Endothelial cell (in vitro differentiated cells): ENCODE measurements around the gene MAP6. TPM values are rescaled to one million over a fixed set of nuclear protein-coding genes. Genes with fewer than 3 reads are reported as not detected.

Experiments
- DNase-seq: peaks from one replicate; pipeline ENCODE4 v3.0.0; 2021; ENCODE audit warnings: low spot score
- H3K27ac Mint-ChIP-seq: one replicate; pipeline ENCODE4 v1.8.0; 2021; ENCODE audit warnings: mixed read lengths, inconsistent platforms; ENCODE audit not compliant: unreplicated experiment
- H3K27me3 Mint-ChIP-seq: one replicate; pipeline ENCODE4 v1.8.0; 2021; ENCODE audit warnings: mild to moderate bottlenecking, moderate library complexity, mixed read lengths, inconsistent platforms; ENCODE audit not compliant: unreplicated experiment
- H3K36me3 Mint-ChIP-seq: one replicate; pipeline ENCODE4 v1.8.0; 2021; ENCODE audit warnings: mild to moderate bottlenecking, low read depth, mixed read lengths, inconsistent platforms; ENCODE audit not compliant: unreplicated experiment
- H3K4me1 Mint-ChIP-seq: one replicate; pipeline ENCODE4 v1.8.0; 2021; ENCODE audit warnings: mild to moderate bottlenecking, mixed read lengths, inconsistent platforms; ENCODE audit not compliant: unreplicated experiment
- H3K4me3 Mint-ChIP-seq: one replicate; pipeline ENCODE4 v1.8.0; 2021; ENCODE audit warnings: mild to moderate bottlenecking, mixed read lengths, inconsistent platforms; ENCODE audit not compliant: unreplicated experiment
- H3K9me3 Mint-ChIP-seq: one replicate; pipeline ENCODE4 v1.8.0; 2021; ENCODE audit warnings: mixed read lengths, inconsistent platforms; ENCODE audit not compliant: unreplicated experiment
- total RNA-seq: library from RNA; stranded (reverse); fragmentation: NEBNext Ultra II Directional; extraction: Animal tissue kit (Norgen Biotek cat#: 25700); gene quantifications from one replicate; pipeline ENCODE4 v1.2.1, GENCODE V29; 2021; ENCODE audit not compliant: unreplicated experiment
- TF ChIP-seq, protein P1 (sequence below): fragments of 200-600 bp; sonication (generic); IDR thresholded peaks from one replicate; pipeline ENCODE4 v1.5.0; 2021; ENCODE audit warnings: antibody characterized with exemption; ENCODE audit not compliant: unreplicated experiment

Gene MAP6
- total RNA-seq, 1 donor from 2014 or later, result 0.26 TPM

DNA sequence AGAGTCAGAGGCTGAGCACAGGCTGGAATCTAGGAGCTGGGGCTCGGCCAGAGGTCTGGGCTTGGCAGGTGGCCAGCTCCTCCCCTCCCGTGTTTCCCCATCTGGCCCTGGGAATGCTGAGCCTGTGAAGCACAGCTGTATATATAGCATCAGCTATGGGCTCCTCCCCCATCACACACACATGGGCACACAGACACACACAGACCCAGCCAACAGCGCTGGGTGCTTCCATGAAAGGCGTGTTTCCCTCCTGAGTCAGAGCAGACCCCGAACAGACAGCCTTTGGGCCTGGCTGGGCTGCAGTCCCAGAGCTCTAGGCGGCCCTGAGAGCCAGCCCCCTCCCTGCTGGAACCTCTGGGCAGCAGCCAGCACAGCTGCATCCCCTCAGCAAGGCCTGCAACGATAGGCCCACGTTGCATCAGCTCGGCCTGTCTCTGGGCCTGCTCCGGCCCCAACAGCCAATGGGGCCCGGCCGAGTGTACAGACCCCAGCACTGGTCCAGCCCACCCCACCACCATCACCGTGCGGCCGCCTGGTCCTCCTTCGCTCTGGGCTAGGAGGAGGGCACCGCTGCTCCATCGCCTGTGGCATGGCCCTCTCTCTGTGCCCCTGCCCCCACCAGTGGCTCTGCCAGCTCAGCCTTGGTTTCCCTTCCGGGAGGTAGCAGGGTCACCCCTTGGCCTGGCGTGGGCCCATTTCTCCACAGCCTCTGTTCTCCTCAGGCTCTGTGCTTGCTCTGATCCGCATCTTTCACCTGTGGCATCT lies 114.4 kb downstream of the MAP6 start:
- peaks cover 10% of the 10 kb centered on the region for H3K27me3 Mint-ChIP-seq
- no peaks in the 10 kb centered on the region for H3K9me3 Mint-ChIP-seq
- H3K4me1 Mint-ChIP-seq, result peaks cover 30% of the 10 kb centered on the region
- DNase-seq, result no peak
- no peaks in the 10 kb centered on the region for H3K36me3 Mint-ChIP-seq
- TF ChIP-seq, protein P1, sequence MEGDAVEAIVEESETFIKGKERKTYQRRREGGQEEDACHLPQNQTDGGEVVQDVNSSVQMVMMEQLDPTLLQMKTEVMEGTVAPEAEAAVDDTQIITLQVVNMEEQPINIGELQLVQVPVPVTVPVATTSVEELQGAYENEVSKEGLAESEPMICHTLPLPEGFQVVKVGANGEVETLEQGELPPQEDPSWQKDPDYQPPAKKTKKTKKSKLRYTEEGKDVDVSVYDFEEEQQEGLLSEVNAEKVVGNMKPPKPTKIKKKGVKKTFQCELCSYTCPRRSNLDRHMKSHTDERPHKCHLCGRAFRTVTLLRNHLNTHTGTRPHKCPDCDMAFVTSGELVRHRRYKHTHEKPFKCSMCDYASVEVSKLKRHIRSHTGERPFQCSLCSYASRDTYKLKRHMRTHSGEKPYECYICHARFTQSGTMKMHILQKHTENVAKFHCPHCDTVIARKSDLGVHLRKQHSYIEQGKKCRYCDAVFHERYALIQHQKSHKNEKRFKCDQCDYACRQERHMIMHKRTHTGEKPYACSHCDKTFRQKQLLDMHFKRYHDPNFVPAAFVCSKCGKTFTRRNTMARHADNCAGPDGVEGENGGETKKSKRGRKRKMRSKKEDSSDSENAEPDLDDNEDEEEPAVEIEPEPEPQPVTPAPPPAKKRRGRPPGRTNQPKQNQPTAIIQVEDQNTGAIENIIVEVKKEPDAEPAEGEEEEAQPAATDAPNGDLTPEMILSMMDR, result no peak
- no peak overlapping the region for H3K27ac Mint-ChIP-seq
- H3K4me3 Mint-ChIP-seq, result no peak overlapping the region

DNA sequence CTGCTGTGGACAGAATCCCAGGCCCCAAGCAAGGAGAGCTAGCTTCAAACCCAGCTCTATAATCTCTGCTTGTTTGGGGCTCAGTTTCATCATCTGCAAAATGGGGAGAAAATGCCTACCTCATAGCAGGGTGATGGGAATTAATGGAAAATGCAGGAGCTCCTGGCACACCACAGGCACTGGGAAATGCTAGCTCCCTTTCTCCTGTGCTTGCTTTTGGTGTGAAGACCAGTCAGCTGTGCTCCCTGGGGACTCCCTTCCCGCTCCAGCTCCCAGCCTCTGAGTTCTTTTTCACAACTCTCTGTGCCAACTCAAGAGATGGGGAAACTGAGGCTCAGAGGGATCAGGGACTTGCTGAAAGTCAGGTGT lies 115.0 kb downstream of the MAP6 start:
- Mint-ChIP-seq H3K4me3 (no peak overlapping the region), H3K36me3 (no peaks in the 10 kb centered on the region), H3K4me1 (peaks cover 24% of the 10 kb centered on the region), H3K27me3 (peaks cover 7% of the 10 kb centered on the region), H3K27ac (no peak overlapping the region), H3K9me3 (no peaks in the 10 kb centered on the region)
- DNase-seq, result no peak
- TF ChIP-seq, protein P1, result no peak

DNA sequence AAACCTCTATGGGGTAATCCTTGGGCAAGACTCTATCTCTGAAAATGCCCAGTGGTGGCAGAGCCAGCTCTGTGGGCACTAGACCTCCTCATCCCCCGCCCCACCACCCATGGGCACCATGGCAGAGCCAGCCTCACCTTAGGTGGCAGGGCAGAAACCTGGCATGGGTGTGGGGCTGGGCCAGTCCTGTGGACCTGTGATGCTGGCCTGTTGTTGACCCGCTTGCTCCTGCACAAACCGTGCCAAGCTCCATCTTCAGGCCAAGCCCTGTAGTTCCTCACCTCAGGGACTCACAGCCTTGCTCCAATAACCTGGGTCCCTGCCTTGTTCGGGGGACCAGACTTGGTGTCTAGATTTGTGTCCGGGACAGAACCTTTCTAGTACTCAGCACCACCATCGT lies 115.7 kb downstream of the MAP6 start:
- Mint-ChIP-seq H3K9me3 (no peaks in the 10 kb centered on the region), H3K4me3 (no peak overlapping the region), H3K27ac (no peak overlapping the region), H3K36me3 (no peaks in the 10 kb centered on the region), H3K4me1 (peaks cover 19% of the 10 kb centered on the region), H3K27me3 (peaks cover 3% of the 10 kb centered on the region)
- TF ChIP-seq, protein P1, result no peak
- no peak for DNase-seq

DNA sequence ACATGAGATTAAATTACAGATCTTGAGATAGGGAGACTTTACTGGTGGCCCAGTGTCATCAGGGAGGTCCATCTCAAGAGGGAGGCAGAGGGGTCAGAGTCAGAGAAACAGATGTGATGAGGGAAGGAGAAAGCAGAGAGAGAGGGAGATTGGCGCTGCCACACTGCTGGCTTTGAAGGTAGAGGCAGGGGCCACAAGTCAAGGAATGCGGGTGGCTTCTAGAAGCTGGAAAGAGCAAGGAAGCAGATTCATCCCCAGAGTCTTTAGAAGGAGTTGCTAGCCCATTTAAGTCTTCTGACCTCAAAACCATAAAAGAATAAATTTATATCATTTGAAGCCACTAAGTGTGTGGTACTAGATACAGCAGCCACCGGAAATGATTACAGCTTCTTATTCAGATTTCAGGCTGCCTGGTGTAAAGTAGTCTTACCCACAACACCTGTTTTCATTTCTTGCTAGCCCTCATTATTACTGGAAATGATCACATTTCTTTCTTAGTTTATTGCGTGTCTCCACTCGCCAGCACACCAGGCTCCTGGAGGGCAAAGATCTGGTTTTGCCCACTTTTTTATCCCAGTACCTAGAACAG lies 119.4 kb downstream of the MAP6 start:
- H3K36me3 Mint-ChIP-seq, result no peaks in the 10 kb centered on the region
- no peak overlapping the region for H3K4me3 Mint-ChIP-seq
- TF ChIP-seq, protein P1, result no peak
- no peak for DNase-seq
- no peaks in the 10 kb centered on the region for H3K9me3 Mint-ChIP-seq
- no peak overlapping the region for H3K27ac Mint-ChIP-seq
- H3K4me1 Mint-ChIP-seq, result peaks cover 11% of the 10 kb centered on the region
- H3K27me3 Mint-ChIP-seq, result no peaks in the 10 kb centered on the region

DNA sequence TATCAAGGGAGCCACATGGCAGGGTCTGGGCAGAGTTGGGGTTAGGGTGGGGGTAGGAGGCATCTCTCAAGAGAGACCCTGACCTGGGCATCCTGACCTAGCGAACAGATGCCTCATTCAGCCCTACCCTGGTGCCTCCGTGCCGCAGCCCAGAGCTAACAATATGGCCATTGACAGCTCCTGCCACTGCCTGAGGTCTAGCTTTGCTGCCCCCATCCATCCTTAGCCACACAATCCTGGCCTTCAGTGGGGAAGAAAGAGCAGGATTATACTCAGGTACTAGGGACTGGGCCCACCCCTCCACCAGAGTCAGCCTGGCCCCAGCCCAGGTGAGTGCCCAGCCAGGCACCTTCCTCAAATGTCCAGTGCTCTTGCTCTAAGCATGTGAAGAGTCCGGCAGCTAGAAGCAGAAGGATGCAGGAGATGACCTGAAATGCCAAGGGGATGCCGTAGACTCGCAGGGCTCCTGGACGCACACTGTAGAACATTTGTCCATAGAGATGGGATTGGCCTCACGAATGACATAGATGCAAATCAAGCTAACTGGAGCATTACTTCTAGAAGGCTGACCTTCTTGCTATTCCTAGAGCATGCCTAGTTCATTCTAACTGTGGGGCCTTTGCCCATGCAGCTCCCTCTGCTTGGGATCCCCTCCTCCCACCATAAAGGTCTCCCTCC lies 120.1 kb downstream of the MAP6 start:
- Mint-ChIP-seq H3K27ac (no peak overlapping the region), H3K9me3 (no peaks in the 10 kb centered on the region), H3K4me1 (peaks cover 11% of the 10 kb centered on the region), H3K4me3 (no peak overlapping the region), H3K27me3 (no peaks in the 10 kb centered on the region), H3K36me3 (no peaks in the 10 kb centered on the region)
- DNase-seq, result no peak
- TF ChIP-seq, protein P1, result no peak
